K562 (cell line): ENCODE results near the gene TAF5. TPM values are rescaled to one million over a fixed set of nuclear protein-coding genes. Genes with fewer than 3 reads are reported as not detected.

Experiments used
- NELFE ChIP-seq: IDR thresholded peaks from 2 replicates; pipeline ENCODE4 v1.6.1; 2011; ENCODE audit warnings: mild to moderate bottlenecking; ENCODE audit not compliant: insufficient read depth, insufficient read length
- NR2F6 ChIP-seq: fragments of 450-650 bp; formaldehyde crosslinking; IDR thresholded peaks from 2 replicates; pipeline ENCODE4 v1.4.0; 2020; ENCODE audit warnings: mild to moderate bottlenecking
- NR4A1 ChIP-seq, 2 experiments: fragments of 250-450 bp in 1 of 2; fragments of 450-650 bp in 1 of 2; sonication (Bioruptor Pico) in 1 of 2; IDR thresholded peaks; 2 replicates each; pipeline versions ENCODE4 v1.4.0 to v1.6.1; 2016 to 2020; ENCODE audit warnings: mild to moderate bottlenecking in 2 of 2, missing compliant biosample characterization in 1 of 2, missing genetic modification characterization in 1 of 2, moderate library complexity in 1 of 2
- NRF1 ChIP-seq, 2 experiments: fragments of 450-650 bp; IDR thresholded peaks in 1 of 2; conservative IDR thresholded peaks in 1 of 2; 2 replicates each; pipeline ENCODE4 v1.6.1; 2014; ENCODE audit warnings: mild to moderate bottlenecking in 2 of 2
- POLR3G ChIP-seq: IDR thresholded peaks from 2 replicates; pipeline ENCODE4 v1.6.1; 2011; ENCODE audit not compliant: insufficient read length, insufficient replicate concordance; ENCODE audit errors: extremely low read depth
- ZKSCAN3 ChIP-seq: fragments of 250-450 bp; sonication (Bioruptor Pico); IDR thresholded peaks from 2 replicates; pipeline ENCODE4 v1.4.0; 2020
- ZNF347 ChIP-seq: fragments of 450-650 bp; formaldehyde crosslinking; IDR thresholded peaks from 2 replicates; pipeline ENCODE4 v1.4.0; 2020; ENCODE audit warnings: low read depth, mild to moderate bottlenecking, moderate library complexity
- ZNF696 ChIP-seq: fragments of 250-450 bp; sonication (Bioruptor Pico); conservative IDR thresholded peaks from 2 replicates; pipeline ENCODE4 v1.4.0; 2020; ENCODE audit warnings: mild to moderate bottlenecking, moderate library complexity
- ZNF778 ChIP-seq: fragments of 450-650 bp; formaldehyde crosslinking; IDR thresholded peaks from 2 replicates; pipeline ENCODE4 v1.4.0; 2020; ENCODE audit warnings: mild to moderate bottlenecking, moderate library complexity
- polyA plus RNA-seq, 8 experiments: library from polyadenylated mRNA; depleted of rRNA in 4 of 8; stranded (reverse) in 5 of 8; unstranded in 3 of 8; fragments of >200 nt; fragmentation: Nextera tagmentation in 2 of 8; fragmentation: Illumina TruSeq in 1 of 8; extraction: Ambion mirVana in 2 of 8; extraction: Trizol in 1 of 8; gene quantifications; 2 replicates each; pipeline versions ENCODE4 v1.2.1 to v1.2.3, GENCODE V29; 2011 to 2014; ENCODE audit warnings: inconsistent platforms in 1 of 8, missing spikeins in 1 of 8
- total RNA-seq, 7 experiments: library from RNA; depleted of rRNA in 6 of 7; stranded (reverse); fragments of >200 nt in 6 of 7; fragmentation: Illumina TruSeq in 2 of 7; extraction: Trizol in 2 of 7; gene quantifications; 2 replicates each; pipeline versions ENCODE4 v1.2.1 to v1.2.3, GENCODE V29; 2011 to 2021; ENCODE audit warnings: low replicate concordance in 1 of 7
- TF ChIP-seq, protein P1 (sequence below): fragments of 200-600 bp; sonication (generic); IDR thresholded peaks from one replicate; pipeline ENCODE4 v1.6.1; 2012; ENCODE audit warnings: mild to moderate bottlenecking, low read depth, low read length, inconsistent platforms
- TF ChIP-seq, protein P2 (sequence below): fragments of 450-650 bp; IDR thresholded peaks from one replicate; pipeline ENCODE4 v1.6.1; 2018; ENCODE audit warnings: mild to moderate bottlenecking, moderate library complexity; ENCODE audit not compliant: partially characterized antibody
- TF ChIP-seq, protein P3 (sequence below): fragments of 200-800 bp; sonication (Bioruptor generic); IDR thresholded peaks from 2 replicates; pipeline ENCODE4 v1.6.1; 2017; ENCODE audit warnings: missing genetic modification characterization, missing compliant biosample characterization

Gene TAF5
- total and polyA plus RNA-seq, 9 of the 15 experiments (the other 6 are each of a cell fraction or from before 2014, with no cell fraction given): 4.2 to 11.9 (median 9.3) TPM

DNA sequence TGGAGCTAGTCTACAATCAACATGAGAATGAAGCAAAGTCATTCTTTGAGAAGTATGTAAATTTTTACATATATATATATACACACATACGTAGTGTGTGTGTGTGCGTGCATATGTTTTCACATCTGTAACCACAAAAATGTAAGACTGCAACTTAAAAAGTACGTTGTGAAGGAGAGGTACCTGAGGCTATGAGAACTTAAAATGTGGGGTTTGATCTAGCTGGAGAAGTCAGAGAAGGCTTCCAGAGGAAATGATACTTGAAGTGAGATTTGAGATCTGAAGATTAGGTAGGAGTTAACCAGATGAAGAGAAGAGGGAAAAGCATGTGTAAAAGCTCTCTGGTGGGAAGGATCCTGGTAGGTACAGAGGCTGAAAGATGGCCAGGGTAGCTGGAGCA, 5.8 kb downstream of the TAF5 start (continued):
- TF ChIP-seq, protein P1, sequence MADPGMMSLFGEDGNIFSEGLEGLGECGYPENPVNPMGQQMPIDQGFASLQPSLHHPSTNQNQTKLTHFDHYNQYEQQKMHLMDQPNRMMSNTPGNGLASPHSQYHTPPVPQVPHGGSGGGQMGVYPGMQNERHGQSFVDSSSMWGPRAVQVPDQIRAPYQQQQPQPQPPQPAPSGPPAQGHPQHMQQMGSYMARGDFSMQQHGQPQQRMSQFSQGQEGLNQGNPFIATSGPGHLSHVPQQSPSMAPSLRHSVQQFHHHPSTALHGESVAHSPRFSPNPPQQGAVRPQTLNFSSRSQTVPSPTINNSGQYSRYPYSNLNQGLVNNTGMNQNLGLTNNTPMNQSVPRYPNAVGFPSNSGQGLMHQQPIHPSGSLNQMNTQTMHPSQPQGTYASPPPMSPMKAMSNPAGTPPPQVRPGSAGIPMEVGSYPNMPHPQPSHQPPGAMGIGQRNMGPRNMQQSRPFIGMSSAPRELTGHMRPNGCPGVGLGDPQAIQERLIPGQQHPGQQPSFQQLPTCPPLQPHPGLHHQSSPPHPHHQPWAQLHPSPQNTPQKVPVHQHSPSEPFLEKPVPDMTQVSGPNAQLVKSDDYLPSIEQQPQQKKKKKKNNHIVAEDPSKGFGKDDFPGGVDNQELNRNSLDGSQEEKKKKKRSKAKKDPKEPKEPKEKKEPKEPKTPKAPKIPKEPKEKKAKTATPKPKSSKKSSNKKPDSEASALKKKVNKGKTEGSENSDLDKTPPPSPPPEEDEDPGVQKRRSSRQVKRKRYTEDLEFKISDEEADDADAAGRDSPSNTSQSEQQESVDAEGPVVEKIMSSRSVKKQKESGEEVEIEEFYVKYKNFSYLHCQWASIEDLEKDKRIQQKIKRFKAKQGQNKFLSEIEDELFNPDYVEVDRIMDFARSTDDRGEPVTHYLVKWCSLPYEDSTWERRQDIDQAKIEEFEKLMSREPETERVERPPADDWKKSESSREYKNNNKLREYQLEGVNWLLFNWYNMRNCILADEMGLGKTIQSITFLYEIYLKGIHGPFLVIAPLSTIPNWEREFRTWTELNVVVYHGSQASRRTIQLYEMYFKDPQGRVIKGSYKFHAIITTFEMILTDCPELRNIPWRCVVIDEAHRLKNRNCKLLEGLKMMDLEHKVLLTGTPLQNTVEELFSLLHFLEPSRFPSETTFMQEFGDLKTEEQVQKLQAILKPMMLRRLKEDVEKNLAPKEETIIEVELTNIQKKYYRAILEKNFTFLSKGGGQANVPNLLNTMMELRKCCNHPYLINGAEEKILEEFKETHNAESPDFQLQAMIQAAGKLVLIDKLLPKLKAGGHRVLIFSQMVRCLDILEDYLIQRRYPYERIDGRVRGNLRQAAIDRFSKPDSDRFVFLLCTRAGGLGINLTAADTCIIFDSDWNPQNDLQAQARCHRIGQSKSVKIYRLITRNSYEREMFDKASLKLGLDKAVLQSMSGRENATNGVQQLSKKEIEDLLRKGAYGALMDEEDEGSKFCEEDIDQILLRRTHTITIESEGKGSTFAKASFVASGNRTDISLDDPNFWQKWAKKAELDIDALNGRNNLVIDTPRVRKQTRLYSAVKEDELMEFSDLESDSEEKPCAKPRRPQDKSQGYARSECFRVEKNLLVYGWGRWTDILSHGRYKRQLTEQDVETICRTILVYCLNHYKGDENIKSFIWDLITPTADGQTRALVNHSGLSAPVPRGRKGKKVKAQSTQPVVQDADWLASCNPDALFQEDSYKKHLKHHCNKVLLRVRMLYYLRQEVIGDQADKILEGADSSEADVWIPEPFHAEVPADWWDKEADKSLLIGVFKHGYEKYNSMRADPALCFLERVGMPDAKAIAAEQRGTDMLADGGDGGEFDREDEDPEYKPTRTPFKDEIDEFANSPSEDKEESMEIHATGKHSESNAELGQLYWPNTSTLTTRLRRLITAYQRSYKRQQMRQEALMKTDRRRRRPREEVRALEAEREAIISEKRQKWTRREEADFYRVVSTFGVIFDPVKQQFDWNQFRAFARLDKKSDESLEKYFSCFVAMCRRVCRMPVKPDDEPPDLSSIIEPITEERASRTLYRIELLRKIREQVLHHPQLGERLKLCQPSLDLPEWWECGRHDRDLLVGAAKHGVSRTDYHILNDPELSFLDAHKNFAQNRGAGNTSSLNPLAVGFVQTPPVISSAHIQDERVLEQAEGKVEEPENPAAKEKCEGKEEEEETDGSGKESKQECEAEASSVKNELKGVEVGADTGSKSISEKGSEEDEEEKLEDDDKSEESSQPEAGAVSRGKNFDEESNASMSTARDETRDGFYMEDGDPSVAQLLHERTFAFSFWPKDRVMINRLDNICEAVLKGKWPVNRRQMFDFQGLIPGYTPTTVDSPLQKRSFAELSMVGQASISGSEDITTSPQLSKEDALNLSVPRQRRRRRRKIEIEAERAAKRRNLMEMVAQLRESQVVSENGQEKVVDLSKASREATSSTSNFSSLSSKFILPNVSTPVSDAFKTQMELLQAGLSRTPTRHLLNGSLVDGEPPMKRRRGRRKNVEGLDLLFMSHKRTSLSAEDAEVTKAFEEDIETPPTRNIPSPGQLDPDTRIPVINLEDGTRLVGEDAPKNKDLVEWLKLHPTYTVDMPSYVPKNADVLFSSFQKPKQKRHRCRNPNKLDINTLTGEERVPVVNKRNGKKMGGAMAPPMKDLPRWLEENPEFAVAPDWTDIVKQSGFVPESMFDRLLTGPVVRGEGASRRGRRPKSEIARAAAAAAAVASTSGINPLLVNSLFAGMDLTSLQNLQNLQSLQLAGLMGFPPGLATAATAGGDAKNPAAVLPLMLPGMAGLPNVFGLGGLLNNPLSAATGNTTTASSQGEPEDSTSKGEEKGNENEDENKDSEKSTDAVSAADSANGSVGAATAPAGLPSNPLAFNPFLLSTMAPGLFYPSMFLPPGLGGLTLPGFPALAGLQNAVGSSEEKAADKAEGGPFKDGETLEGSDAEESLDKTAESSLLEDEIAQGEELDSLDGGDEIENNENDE: no peak
- TF ChIP-seq ZKSCAN3 (no peak), ZNF347 (no peak), ZNF696 (no peak), NELFE (no peak), ZNF778 (no peak), NR4A1 (CRISPR knock-in tag; IDR thresholded peaks at IDR 0.05) (no peak), NR4A1 (tag; IDR thresholded peaks at IDR 0.05) (no peak), POLR3G (no peak), NRF1 (conservative IDR thresholded peaks at IDR 0.05 in 1 of 2, IDR thresholded peaks at IDR 0.05 in 1 of 2) (no peak), NR2F6 (CRISPR knock-in tag) (no peak)
- TF ChIP-seq, protein P2, sequence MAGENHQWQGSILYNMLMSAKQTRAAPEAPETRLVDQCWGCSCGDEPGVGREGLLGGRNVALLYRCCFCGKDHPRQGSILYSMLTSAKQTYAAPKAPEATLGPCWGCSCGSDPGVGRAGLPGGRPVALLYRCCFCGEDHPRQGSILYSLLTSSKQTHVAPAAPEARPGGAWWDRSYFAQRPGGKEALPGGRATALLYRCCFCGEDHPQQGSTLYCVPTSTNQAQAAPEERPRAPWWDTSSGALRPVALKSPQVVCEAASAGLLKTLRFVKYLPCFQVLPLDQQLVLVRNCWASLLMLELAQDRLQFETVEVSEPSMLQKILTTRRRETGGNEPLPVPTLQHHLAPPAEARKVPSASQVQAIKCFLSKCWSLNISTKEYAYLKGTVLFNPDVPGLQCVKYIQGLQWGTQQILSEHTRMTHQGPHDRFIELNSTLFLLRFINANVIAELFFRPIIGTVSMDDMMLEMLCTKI: no peak
- TF ChIP-seq, protein P3, sequence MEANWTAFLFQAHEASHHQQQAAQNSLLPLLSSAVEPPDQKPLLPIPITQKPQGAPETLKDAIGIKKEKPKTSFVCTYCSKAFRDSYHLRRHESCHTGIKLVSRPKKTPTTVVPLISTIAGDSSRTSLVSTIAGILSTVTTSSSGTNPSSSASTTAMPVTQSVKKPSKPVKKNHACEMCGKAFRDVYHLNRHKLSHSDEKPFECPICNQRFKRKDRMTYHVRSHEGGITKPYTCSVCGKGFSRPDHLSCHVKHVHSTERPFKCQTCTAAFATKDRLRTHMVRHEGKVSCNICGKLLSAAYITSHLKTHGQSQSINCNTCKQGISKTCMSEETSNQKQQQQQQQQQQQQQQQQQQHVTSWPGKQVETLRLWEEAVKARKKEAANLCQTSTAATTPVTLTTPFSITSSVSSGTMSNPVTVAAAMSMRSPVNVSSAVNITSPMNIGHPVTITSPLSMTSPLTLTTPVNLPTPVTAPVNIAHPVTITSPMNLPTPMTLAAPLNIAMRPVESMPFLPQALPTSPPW (CRISPR knock-in tag): no peak
